Measurements from ENCODE around the gene AOPEP.

- TF ChIP-seq FOSL1 (CRISPR knock-in tag; IDR thresholded peaks at IDR 0.05; ENCODE audit: borderline replicate concordance), result no peak
- no peak for TF ChIP-seq POLR2A (IDR thresholded peaks at IDR 0.05; ENCODE audit: insufficient read depth in 1 of 2, low read depth in 2 of 2, low read length in 2 of 2)
- TF ChIP-seq ZFP1 (CRISPR knock-in tag; IDR thresholded peaks at IDR 0.05), result no peak
- TF ChIP-seq RERE (CRISPR knock-in tag; IDR thresholded peaks at IDR 0.05; ENCODE audit: low read depth), result no peak
- TF ChIP-seq ZNF589 (CRISPR knock-in tag; conservative IDR thresholded peaks at IDR 0.05), result no peak
- no peak for TF ChIP-seq ZNF232 (CRISPR knock-in tag; IDR thresholded peaks at IDR 0.05; ENCODE audit: borderline replicate concordance)
- TF ChIP-seq NR3C1 (CRISPR knock-in tag; IDR thresholded peaks at IDR 0.05), result no peak
- TF ChIP-seq PHB2 (IDR thresholded peaks at IDR 0.05; ENCODE audit: partially characterized antibody), result no peak
- no peak for TF ChIP-seq ZFX (CRISPR knock-in tag; IDR thresholded peaks at IDR 0.05; ENCODE audit: low read depth)
- TF ChIP-seq NFATC3 (CRISPR knock-in tag; IDR thresholded peaks at IDR 0.05), result no peak
- no peak for TF ChIP-seq CTCF (CRISPR knock-in tag; IDR thresholded peaks at IDR 0.05)
- TF ChIP-seq YY1 (IDR thresholded peaks at IDR 0.05; ENCODE audit: insufficient read depth, insufficient replicate concordance, low read depth, low read length), result no peak
These were observed 352.0 kb downstream of the AOPEP start for GRCh38 chr9:95078511-95078910.
